A673 (cell line): Measurements from ENCODE around the gene MATK.

Source experiments
- EZH2 ChIP-seq: fragments of 200-600 bp; sonication (generic); IDR thresholded peaks from 2 replicates; pipeline ENCODE4 v1.6.1; 2017; ENCODE audit warnings: borderline replicate concordance, low read depth, mild to moderate bottlenecking, mixed read lengths, antibody characterized with exemption, low read length; ENCODE audit not compliant: poor library complexity, severe bottlenecking
- TF ChIP-seq, protein P1 (sequence below): fragments of 300-800, 200-600 bp; sonication (generic); conservative IDR thresholded peaks from 2 replicates; pipeline ENCODE4 v1.5.1; 2017; ENCODE audit warnings: low read depth, mild to moderate bottlenecking, antibody characterized with exemption, low read length, moderate library complexity, mixed read lengths

DNA sequence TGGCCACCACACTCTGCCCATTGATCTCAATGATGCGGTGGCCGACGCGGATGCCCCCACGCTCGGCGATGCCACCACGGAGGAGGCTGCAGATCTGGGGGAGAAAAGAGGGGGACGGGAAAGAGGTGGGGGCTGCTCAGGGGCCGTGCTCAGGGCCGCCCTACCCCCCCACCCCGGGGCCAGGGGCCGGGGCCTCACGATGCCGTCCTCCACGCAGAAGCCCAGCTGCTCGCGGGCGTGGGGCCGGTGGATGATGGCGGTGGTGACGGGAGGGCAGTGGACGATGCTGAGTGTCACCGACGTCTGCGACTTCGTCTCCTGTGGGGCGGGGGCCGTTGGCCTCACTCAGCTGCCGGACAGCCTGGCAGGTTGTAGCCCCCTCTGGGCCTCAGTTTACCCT lies 34.9 kb downstream of the MATK start:
- TF ChIP-seq, protein P1, sequence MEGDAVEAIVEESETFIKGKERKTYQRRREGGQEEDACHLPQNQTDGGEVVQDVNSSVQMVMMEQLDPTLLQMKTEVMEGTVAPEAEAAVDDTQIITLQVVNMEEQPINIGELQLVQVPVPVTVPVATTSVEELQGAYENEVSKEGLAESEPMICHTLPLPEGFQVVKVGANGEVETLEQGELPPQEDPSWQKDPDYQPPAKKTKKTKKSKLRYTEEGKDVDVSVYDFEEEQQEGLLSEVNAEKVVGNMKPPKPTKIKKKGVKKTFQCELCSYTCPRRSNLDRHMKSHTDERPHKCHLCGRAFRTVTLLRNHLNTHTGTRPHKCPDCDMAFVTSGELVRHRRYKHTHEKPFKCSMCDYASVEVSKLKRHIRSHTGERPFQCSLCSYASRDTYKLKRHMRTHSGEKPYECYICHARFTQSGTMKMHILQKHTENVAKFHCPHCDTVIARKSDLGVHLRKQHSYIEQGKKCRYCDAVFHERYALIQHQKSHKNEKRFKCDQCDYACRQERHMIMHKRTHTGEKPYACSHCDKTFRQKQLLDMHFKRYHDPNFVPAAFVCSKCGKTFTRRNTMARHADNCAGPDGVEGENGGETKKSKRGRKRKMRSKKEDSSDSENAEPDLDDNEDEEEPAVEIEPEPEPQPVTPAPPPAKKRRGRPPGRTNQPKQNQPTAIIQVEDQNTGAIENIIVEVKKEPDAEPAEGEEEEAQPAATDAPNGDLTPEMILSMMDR, result no peak
- no peak for TF ChIP-seq EZH2
